Psoas muscle (tissue), 8 donors: ENCODE measurements around the gene ETV5. TPM values are rescaled to one million over a fixed set of nuclear protein-coding genes. Genes with fewer than 3 reads are reported as not detected.
A peak's percentile ranks its signal among the peaks of the same experiment; 100 is the strongest.

Source experiments
- ATAC-seq, 4 donors: fragments of 200-7000 bp; cut with Tn5 transposase; one replicate each; pipeline ENCODE4 v1.9.1; 2020; ENCODE audit warnings: moderate library complexity in 3 of 4, mild to moderate bottlenecking in 2 of 4
- DNase-seq, 2 donors: peaks; one replicate each; pipeline ENCODE4 v3.0.0-alpha.2; 2020
- H3K27ac ChIP-seq: fragments of 200-600 bp; one replicate; pipeline ENCODE4 v1.8.0; 2022
- H3K27me3 ChIP-seq, 3 donors: fragments of 200-600 bp in 1 of 3; one replicate each; pipeline versions ENCODE4 v1.6.1 to v1.8.0; 2013 to 2022; ENCODE audit warnings: low read length in 2 of 3, mild to moderate bottlenecking in 2 of 3, moderate library complexity in 1 of 3; ENCODE audit not compliant: insufficient read depth in 3 of 3
- H3K36me3 ChIP-seq, 2 donors: fragments of 200-600 bp in 1 of 2; one replicate each; pipeline versions ENCODE4 v1.6.1 to v1.8.0; 2013 to 2022; ENCODE audit warnings: low read depth in 1 of 2, mild to moderate bottlenecking in 1 of 2, moderate library complexity in 1 of 2; ENCODE audit not compliant: insufficient read depth in 1 of 2
- H3K4me1 ChIP-seq: fragments of 200-600 bp; one replicate; pipeline ENCODE4 v1.8.0; 2022
- H3K4me3 ChIP-seq: fragments of 200-600 bp; one replicate; pipeline ENCODE4 v1.8.0; 2022; ENCODE audit warnings: mild to moderate bottlenecking
- H3K9me3 ChIP-seq: fragments of 200-600 bp; one replicate; pipeline ENCODE4 v1.8.0; 2022
- WGBS, 3 donors: extraction: QIAGEN DNeasy Blood & Tissue Kit; methylation state at CpG; one replicate each; pipeline versions ENCODE4 v1.1.6 to v1.1.7; 2013; 5-methylcytosine and 5-hydroxymethylcytosine counted together
- intact Hi-C, 2 donors: fragments of 100-400 bp; cut with DNase I; formaldehyde crosslinking; loops; one replicate each; pipeline versions ENCODE4 v1.11.0 to v1.14.2; 2022
- polyA plus RNA-seq, 3 donors: library from polyadenylated mRNA; stranded (reverse); fragments of 200-250 nt; gene quantifications; one replicate each; pipeline ENCODE4 v1.2.3, GENCODE V29; 2013
- total RNA-seq, 4 donors: library from RNA; stranded (reverse); fragmentation: NEBNext Ultra II Directional in 2 of 4; extraction: Animal tissue kit (Norgen Biotek cat#: 25700) in 2 of 4; gene quantifications; one replicate each; pipeline versions ENCODE4 v1.2.1 to v1.2.4, GENCODE V29; 2021 to 2023
- TF ChIP-seq, protein P1 (sequence below): fragments of 200-600 bp; IDR thresholded peaks from one replicate; pipeline ENCODE4 v1.8.0; 2022; ENCODE audit warnings: antibody characterized with exemption
- donor health status: healthy with polysubstance abuse.
- donor health status: DM: no; HTN: no; CAD: no; lungs with moderate emphysema.
- donor health status: Bipolar disorder and iron deficiency.
- donor health status: healthy.
- donor health status: DM: yes; HTN: yes; CAD: no.
- donor health status: DM: no; HTN: no; CAD: no.
- donor health status: DM: no; HTN: no; CAD: no.
- donor health status: DM: yes; HTN: yes; CAD: no.

The ETV5 gene
- total and polyA plus RNA-seq, 7 donors = 7.2 to 47.1 (median 8.0) TPM

DNA sequence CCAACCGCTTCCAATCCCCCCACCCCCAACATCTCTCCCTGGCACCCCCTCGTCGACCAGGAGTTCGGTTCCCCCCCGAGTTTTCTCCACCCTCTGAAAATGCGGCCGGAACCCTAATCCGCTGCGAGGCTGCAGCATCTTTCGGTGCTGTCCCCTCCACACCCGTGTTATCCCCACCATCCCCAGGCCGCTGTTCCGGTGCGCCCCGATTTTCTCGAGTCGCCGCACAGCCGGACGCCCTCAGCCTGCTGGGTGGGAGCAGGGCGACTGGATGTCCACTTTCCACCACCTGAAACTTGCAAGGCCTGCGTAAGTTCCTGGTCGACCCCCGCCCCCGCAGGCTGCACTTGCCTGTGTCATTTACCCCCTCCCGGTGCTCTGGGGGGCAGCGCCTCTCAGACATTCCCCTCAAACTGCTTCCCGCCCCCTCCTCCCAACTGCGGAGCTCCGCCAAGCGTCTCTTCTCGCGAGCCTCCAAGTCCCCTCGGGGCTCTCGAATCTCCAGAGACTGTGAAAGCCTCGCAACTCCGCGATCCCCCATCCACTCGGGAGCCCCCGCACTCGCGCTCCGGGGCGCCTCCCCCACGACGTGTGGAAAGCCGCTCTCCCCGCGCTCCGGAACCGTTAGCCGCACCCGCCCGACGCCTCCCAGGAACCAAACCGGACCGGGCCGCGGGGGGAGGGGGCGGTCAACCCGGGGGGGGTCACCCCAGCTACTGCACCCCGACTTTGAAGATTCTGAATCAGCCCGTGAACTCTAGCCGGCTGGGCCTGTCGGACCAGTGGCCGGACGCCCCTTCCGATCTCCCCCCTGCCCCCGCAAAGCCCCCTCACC, 566 bp downstream of the ETV5 start:
- DNase-seq (peak; percentile 50 to 72), ATAC-seq (peak in 1 of 4 donors; percentile 14)
- intact Hi-C loops = loop anchor here (2.0 to 5.0 kb wide), 4 partner anchors 109 to 166 kb away; no protein-coding TSS in a partner anchor
- H3K36me3 ChIP-seq = no peaks in the 10 kb centered on the region
- TF ChIP-seq, protein P1, sequence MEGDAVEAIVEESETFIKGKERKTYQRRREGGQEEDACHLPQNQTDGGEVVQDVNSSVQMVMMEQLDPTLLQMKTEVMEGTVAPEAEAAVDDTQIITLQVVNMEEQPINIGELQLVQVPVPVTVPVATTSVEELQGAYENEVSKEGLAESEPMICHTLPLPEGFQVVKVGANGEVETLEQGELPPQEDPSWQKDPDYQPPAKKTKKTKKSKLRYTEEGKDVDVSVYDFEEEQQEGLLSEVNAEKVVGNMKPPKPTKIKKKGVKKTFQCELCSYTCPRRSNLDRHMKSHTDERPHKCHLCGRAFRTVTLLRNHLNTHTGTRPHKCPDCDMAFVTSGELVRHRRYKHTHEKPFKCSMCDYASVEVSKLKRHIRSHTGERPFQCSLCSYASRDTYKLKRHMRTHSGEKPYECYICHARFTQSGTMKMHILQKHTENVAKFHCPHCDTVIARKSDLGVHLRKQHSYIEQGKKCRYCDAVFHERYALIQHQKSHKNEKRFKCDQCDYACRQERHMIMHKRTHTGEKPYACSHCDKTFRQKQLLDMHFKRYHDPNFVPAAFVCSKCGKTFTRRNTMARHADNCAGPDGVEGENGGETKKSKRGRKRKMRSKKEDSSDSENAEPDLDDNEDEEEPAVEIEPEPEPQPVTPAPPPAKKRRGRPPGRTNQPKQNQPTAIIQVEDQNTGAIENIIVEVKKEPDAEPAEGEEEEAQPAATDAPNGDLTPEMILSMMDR = no peak
- peak overlapping the region; percentile 88 for H3K4me3 ChIP-seq
- no peaks in the 10 kb centered on the region for H3K9me3 ChIP-seq
- H3K27me3 ChIP-seq = peaks cover 0 to 2% (median 0%) of the 10 kb centered on the region in 3 donors
- 0 to 1% (median 0%) methylated on average over 62 to 69 of the region's 69 CpGs for WGBS, 3 donors
- H3K4me1 ChIP-seq = peaks cover 17% of the 10 kb centered on the region
- H3K27ac ChIP-seq = peak overlapping the region; percentile 88

DNA sequence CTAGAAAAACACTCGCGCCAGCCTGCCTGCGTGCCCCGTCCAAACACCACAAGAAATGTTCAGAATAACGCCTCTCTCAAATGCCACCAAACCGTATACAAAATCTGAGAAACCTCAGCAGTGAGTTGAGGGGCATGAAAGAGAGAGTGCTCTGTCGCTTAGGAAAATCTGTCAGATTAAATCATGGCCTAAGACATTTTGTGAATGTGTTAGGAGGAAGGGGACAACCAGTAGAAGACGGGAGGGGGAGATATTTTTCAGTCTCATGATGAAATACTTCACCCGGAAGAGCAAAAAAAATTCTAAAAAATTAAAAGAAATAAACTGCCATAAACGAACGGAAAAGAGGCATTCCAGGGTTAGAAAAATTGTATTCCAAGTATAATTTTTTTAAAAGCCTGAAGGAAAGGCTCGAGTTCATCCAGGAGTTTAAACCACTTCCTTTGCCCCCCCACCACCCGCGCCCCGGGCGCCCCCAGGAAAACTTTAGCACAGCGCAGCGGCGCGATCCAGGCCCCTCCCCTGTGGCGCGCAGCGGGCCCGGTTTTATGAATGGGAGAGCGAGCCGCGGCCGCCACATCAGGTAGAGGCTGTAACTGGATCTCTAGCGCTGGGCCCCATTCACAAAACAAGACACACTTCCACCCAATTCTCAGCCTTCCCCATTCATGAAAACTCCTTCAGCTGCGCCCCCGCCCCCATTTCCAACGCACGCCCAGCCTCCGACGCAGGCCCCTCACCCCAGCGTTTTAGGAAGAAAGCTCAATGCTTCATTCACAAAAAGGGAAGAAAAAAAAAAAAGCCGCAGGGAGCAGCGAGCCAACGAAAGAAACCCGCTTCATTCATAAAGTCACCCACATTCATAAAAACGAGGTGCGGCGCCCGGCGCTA, 1.4 kb downstream of the ETV5 start:
- WGBS, 3 donors = 3 to 6% (median 3%) methylated on average over 44 to 45 of the region's 45 CpGs
- no peaks in the 10 kb centered on the region for H3K36me3 ChIP-seq
- no peaks in the 10 kb centered on the region for H3K27me3 ChIP-seq

DNA sequence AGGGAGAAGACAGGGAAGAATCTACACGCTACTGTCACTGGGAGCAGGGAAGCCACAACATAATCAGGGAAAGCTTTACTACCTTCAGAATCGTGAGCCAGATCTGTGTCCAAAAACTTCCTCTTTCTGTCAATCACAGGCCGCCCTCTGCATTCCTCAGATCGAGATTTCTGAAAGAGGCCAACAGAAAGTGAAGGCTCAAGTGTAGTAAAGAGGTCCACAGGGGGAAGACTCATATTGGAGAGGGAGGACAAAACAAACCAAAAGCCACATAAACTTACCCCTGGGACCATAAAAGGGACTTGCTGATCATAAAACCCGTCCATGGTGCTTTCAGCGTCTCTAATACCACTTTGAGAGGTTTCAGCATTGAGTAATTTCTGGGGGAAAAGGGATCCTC, 3.3 kb downstream of the ETV5 start:
- Histone ChIP-seq H3K4me1 (peaks cover 23% of the 10 kb centered on the region), H3K36me3 (no peaks in the 10 kb centered on the region), H3K4me3 (no peak overlapping the region), H3K27me3 (no peaks in the 10 kb centered on the region), H3K9me3 (no peaks in the 10 kb centered on the region), H3K27ac (no peak overlapping the region)
- 79 to 81% (median 80%) methylated on average over 6 of the region's 6 CpGs for WGBS, 3 donors
- DNase-seq (no peak), ATAC-seq (no peak)
- TF ChIP-seq, protein P1 = no peak
- intact Hi-C loops = loop anchor here (5.0 kb wide), 3 partner anchors 112 to 163 kb away; no protein-coding TSS in a partner anchor

More for the DNA sequence above, 1.4 kb downstream of the ETV5 start:
- peak; percentile 61 to 69 for DNase-seq
- Histone ChIP-seq H3K4me1 (peaks cover 23% of the 10 kb centered on the region), H3K27ac (no peak overlapping the region), H3K9me3 (no peaks in the 10 kb centered on the region), H3K4me3 (peak overlapping the region; percentile 88)
- TF ChIP-seq, protein P1 = no peak
- ATAC-seq = peak in 3 of 4 donors; percentile 21 to 41 (median 22)
- intact Hi-C loops = loop anchor here (2.0 to 5.0 kb wide), 4 partner anchors 110 to 165 kb away; no protein-coding TSS in a partner anchor

DNA sequence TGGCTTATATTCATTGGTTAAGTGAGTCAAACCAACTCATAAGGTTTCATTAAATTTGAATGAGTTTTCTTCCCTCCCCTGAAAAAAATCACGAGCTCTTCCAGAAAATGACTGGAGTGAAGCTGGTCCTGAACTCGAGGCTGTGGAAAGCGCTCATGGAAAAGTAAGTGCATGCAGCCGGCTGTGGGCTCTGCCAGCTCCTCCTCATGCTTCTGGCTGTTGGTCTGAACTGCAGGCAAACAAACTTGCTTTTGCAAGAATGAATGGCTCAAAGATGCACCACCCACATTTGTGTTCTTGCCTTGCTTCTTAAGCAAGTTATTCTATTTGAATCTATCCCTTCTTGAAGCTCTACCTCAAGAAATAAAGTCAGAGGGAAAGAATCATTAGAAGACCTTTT, 6.2 kb downstream of the ETV5 start:
- no peaks in the 10 kb centered on the region for H3K9me3 ChIP-seq
- no peaks in the 10 kb centered on the region for H3K36me3 ChIP-seq
- intact Hi-C loops = no loop called here
- peak overlapping the region; percentile 85 for H3K27ac ChIP-seq
- TF ChIP-seq, protein P1 = no peak
- no peaks in the 10 kb centered on the region for H3K27me3 ChIP-seq
- ATAC-seq = no peak
- 60 to 72% (median 70%) methylated on average over 4 of the region's 4 CpGs for WGBS, 3 donors
- no peak overlapping the region for H3K4me3 ChIP-seq
- H3K4me1 ChIP-seq = peaks cover 38% of the 10 kb centered on the region
- DNase-seq = peak; percentile 26 to 44
